ENCODE results near the gene CRLF2.
"Not testable (repeated sequence)": the region's sequence is repeated elsewhere in the genome, so short reads cannot be mapped to it uniquely, and the experiment has no call there.

The CRLF2 gene

GRCh38 chrX:1202251-1202650 is 10.2 kb downstream of the CRLF2 start:
- Histone ChIP-seq H3F3A (ENCODE audit: insufficient read depth) (no peaks in the 10 kb centered on the region), H2AFZ (ENCODE audit: low read depth, low read length, severe bottlenecking) (no peak overlapping the region), H3K9ac (ENCODE audit: low read length) (no peak overlapping the region), H3K4me3 (ENCODE audit: insufficient read depth, low read length, poor library complexity, severe bottlenecking) (no peak overlapping the region), H3K4me2 (ENCODE audit: low read depth, low read length, poor library complexity, severe bottlenecking) (no peak overlapping the region), H3K27ac (ENCODE audit: low read depth, low read length) (no peak overlapping the region), H3K9me3 (ENCODE audit: insufficient read depth, low read length) (no peaks in the 10 kb centered on the region), H3K79me2 (ENCODE audit: insufficient read depth, low read length) (no peaks in the 10 kb centered on the region), H3K36me3 (ENCODE audit: low read length) (no peaks in the 10 kb centered on the region), H4K20me1 (ENCODE audit: low read depth, low read length) (no peaks in the 10 kb centered on the region), H3K9me2 (replicated peaks; ENCODE audit: insufficient read depth, low read length) (no peaks in the 10 kb centered on the region), H3K27me3 (ENCODE audit: low read length) (no peaks in the 10 kb centered on the region)
- TF ChIP-seq EZH2phosphoT487 (conservative IDR thresholded peaks at IDR 0.05; ENCODE audit: low read length) (no peak), CTCF (IDR thresholded peaks at IDR 0.05; ENCODE audit: insufficient read depth, low read length, poor library complexity, severe bottlenecking) (no peak)

- TF ChIP-seq EZH2phosphoT487 (conservative IDR thresholded peaks at IDR 0.05; ENCODE audit: low read length), result no peak
- no peak for TF ChIP-seq CTCF (IDR thresholded peaks at IDR 0.05; ENCODE audit: insufficient read depth, low read length, poor library complexity, severe bottlenecking)
- Histone ChIP-seq H2AFZ (ENCODE audit: low read depth, low read length, severe bottlenecking) (no peak overlapping the region), H3K79me2 (ENCODE audit: insufficient read depth, low read length) (no peaks in the 10 kb centered on the region), H3K4me2 (ENCODE audit: low read depth, low read length, poor library complexity, severe bottlenecking) (no peak overlapping the region), H3F3A (ENCODE audit: insufficient read depth) (no peaks in the 10 kb centered on the region), H3K27me3 (ENCODE audit: low read length) (no peaks in the 10 kb centered on the region), H3K36me3 (ENCODE audit: low read length) (no peaks in the 10 kb centered on the region), H3K9me3 (ENCODE audit: insufficient read depth, low read length) (no peaks in the 10 kb centered on the region), H3K27ac (ENCODE audit: low read depth, low read length) (no peak overlapping the region), H3K9ac (ENCODE audit: low read length) (no peak overlapping the region), H3K9me2 (replicated peaks; ENCODE audit: insufficient read depth, low read length) (no peaks in the 10 kb centered on the region), H4K20me1 (ENCODE audit: low read depth, low read length) (no peaks in the 10 kb centered on the region), H3K4me3 (ENCODE audit: insufficient read depth, low read length, poor library complexity, severe bottlenecking) (no peak overlapping the region)
Observed at GRCh38 chrX:1196436-1196835, 16.0 kb downstream of the CRLF2 start.

DNA sequence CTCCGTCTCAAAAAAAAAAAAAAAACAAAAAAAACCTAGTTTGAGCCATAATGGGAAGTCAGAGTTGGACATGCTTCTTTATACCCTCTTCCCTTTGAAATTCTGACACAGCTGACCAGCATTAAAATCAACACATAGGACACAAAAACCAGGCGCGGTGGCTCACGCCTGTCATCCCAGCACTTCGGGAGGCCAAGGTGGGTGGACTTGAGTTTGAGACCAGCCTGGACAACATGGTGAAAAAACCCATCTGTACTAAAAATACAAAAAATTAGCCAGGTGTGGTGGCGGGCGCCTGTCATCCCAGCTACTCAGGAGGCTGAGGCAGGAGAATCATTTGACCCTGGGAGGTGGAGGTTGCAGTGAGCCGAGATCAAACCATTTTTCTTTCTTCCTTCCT is 20.3 kb downstream of the CRLF2 start:
- H3K9me2 ChIP-seq (replicated peaks; ENCODE audit: insufficient read depth, low read length); H3K9me3 ChIP-seq (ENCODE audit: insufficient read depth, low read length); H2AFZ ChIP-seq (ENCODE audit: low read depth, low read length, severe bottlenecking); H3K4me2 ChIP-seq (ENCODE audit: low read depth, low read length, poor library complexity, severe bottlenecking); H3K4me3 ChIP-seq (ENCODE audit: insufficient read depth, low read length, poor library complexity, severe bottlenecking); H3F3A ChIP-seq (ENCODE audit: insufficient read depth); H3K27ac ChIP-seq (ENCODE audit: low read depth, low read length); H3K9ac ChIP-seq (ENCODE audit: low read length); H4K20me1 ChIP-seq (ENCODE audit: low read depth, low read length); H3K36me3 ChIP-seq (ENCODE audit: low read length); H3K79me2 ChIP-seq (ENCODE audit: insufficient read depth, low read length); H3K27me3 ChIP-seq (ENCODE audit: low read length): not testable (repeated sequence)

DNA sequence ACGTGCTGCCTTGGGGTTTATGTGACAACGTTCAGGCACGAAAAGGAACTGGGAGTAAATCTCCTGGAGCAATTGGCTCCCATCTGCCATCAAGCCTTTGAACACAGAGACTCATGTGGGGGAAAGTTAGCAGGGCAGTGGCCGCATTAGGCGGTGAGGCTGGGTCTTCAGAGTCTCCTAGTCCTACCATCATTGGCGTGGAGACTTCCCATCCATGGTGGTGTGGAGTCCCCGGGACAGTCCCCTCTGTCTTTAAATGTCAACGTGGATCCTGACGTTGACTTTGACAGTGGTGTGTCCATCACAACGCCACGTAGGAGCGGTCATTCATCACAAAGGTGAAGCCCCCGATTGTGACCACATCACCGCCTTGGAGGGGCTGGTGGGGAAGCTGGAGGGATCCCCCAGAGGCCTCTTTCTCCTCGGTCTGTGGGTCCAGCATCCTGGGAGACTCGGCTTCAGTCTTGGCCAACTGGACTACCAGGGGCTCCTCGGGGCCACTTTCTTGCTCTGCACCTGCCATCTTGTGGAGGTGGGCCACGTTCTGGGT is 21.8 kb downstream of the CRLF2 start:
- Histone ChIP-seq H3K27me3 (ENCODE audit: low read length) (no peaks in the 10 kb centered on the region), H3K4me3 (ENCODE audit: insufficient read depth, low read length, poor library complexity, severe bottlenecking) (no peak overlapping the region), H3K9me2 (replicated peaks; ENCODE audit: insufficient read depth, low read length) (no peaks in the 10 kb centered on the region), H4K20me1 (ENCODE audit: low read depth, low read length) (no peaks in the 10 kb centered on the region), H3F3A (ENCODE audit: insufficient read depth) (no peaks in the 10 kb centered on the region), H3K36me3 (ENCODE audit: low read length) (no peaks in the 10 kb centered on the region), H3K9ac (ENCODE audit: low read length) (no peak overlapping the region), H3K9me3 (ENCODE audit: insufficient read depth, low read length) (no peaks in the 10 kb centered on the region), H2AFZ (ENCODE audit: low read depth, low read length, severe bottlenecking) (no peak overlapping the region), H3K4me2 (ENCODE audit: low read depth, low read length, poor library complexity, severe bottlenecking) (no peak overlapping the region), H3K79me2 (ENCODE audit: insufficient read depth, low read length) (no peaks in the 10 kb centered on the region), H3K27ac (ENCODE audit: low read depth, low read length) (no peak overlapping the region)
- TF ChIP-seq EZH2phosphoT487 (conservative IDR thresholded peaks at IDR 0.05; ENCODE audit: low read length), result no peak
- no peak for TF ChIP-seq CTCF (IDR thresholded peaks at IDR 0.05; ENCODE audit: insufficient read depth, low read length, poor library complexity, severe bottlenecking)

Data from SU-DHL-6 (cell line).